K562 (cell line): Measurements from ENCODE around the gene EFNA2. TPM values are rescaled to one million over a fixed set of nuclear protein-coding genes. Genes with fewer than 3 reads are reported as not detected.

ENCODE experiments used
- ATAC-seq: fragments of 200-7000 bp; cut with Tn5 transposase; 3 replicates; pipeline ENCODE4 v1.9.1; 2020; ENCODE audit warnings: moderate library complexity
- BruUV-seq: library from RNA; stranded (reverse); fragments of 400-500 nt; replicated peaks from 2 replicates; lab custom pipeline; 2021; lab: Mats Ljungman, UMichigan
- CTCF ChIA-PET: fragments of 300-600 bp; formaldehyde crosslinking; extraction: SDS; loops from one replicate; lab custom pipeline; 2021; ENCODE audit warnings: low intra/inter-chr PET ratio; lab: Yijun Ruan, JAX
- POLR2A ChIA-PET: fragments of 300-600, 350-650 bp; sonication (Branson Sonifier 250); formaldehyde crosslinking; extraction: SDS; loops from one replicate; lab custom pipeline; 2021; ENCODE audit warnings: antibody characterized with exemption, inconsistent platforms; lab: Yijun Ruan, JAX
- DNase-seq, 4 experiments: peaks; one replicate each; pipeline versions ENCODE4 v3.0.0 to v3.0.0-alpha.2; 2011 to 2018; ENCODE audit warnings: low spot score in 3 of 4, mixed read lengths in 3 of 4; ENCODE audit errors: extremely low read depth in 1 of 4
- FAIRE-seq: peaks from 2 replicates; lab custom pipeline; 2011; peaks lifted over from hg19 to GRCh38; lab: Jason Lieb, UNC
- H2AFZ ChIP-seq: 2 replicates; pipeline ENCODE4 v1.6.0; 2011; ENCODE audit warnings: low read depth, low read length, control low read depth, inconsistent platforms
- H3K27ac ChIP-seq: fragments of 200-600 bp; 3 replicates; pipeline ENCODE4 v1.8.0; 2011; ENCODE audit warnings: low read depth, mild to moderate bottlenecking, control low read depth, inconsistent platforms, low read length, moderate library complexity, mixed read lengths; ENCODE audit errors: extremely low read depth
- H3K27me3 ChIP-seq, 2 experiments: fragments of 300-600 bp in 1 of 2; 2 replicates in 1 of 2; 3 replicates in 1 of 2; pipeline versions ENCODE4 v1.6.0 to v1.8.0; 2011; ENCODE audit warnings: inconsistent platforms in 2 of 2, low read length in 2 of 2, mild to moderate bottlenecking in 1 of 2, mixed read lengths in 1 of 2, moderate library complexity in 1 of 2; ENCODE audit not compliant: control insufficient read depth in 2 of 2, insufficient read depth in 2 of 2
- H3K36me3 ChIP-seq: fragments of 300-600 bp; 3 replicates; pipeline ENCODE4 v1.8.0; 2011; ENCODE audit warnings: mild to moderate bottlenecking, low read length, inconsistent platforms; ENCODE audit not compliant: control insufficient read depth, insufficient read depth
- H3K4me1 ChIP-seq, 2 experiments: fragments of 200-600 bp in 1 of 2; replicated peaks in 1 of 2; 2 replicates in 1 of 2; 3 replicates in 1 of 2; pipeline versions ENCODE4 v1.5.1 to v1.8.0; 2011; ENCODE audit warnings: inconsistent platforms in 2 of 2, low read length in 2 of 2, mild to moderate bottlenecking in 1 of 2, mixed read lengths in 1 of 2, moderate library complexity in 1 of 2; ENCODE audit not compliant: control insufficient read depth in 2 of 2, insufficient read depth in 2 of 2
- H3K4me2 ChIP-seq: 2 replicates; pipeline ENCODE4 v1.6.1; 2011; ENCODE audit warnings: low read length, control low read depth, inconsistent platforms, mixed read lengths; ENCODE audit not compliant: insufficient read depth
- H3K4me3 ChIP-seq: fragments of 200-600 bp; sonication (generic), shearing (Covaris generic); 2 replicates; pipeline ENCODE4 v1.5.1; 2016; ENCODE audit warnings: control low read depth, inconsistent platforms
- H3K79me2 ChIP-seq: fragments of 200-600 bp; 3 replicates; pipeline ENCODE4 v1.8.0; 2011; ENCODE audit warnings: low read length, inconsistent platforms; ENCODE audit not compliant: control insufficient read depth, insufficient read depth
- H3K9ac ChIP-seq, 2 experiments: 2 replicates each; pipeline versions ENCODE4 v1.6.0 to v1.6.1; 2011; ENCODE audit warnings: low read depth in 2 of 2, low read length in 2 of 2, control low read depth in 1 of 2, inconsistent platforms in 1 of 2, mild to moderate bottlenecking in 1 of 2, mixed read lengths in 1 of 2; ENCODE audit not compliant: insufficient read depth in 1 of 2
- H3K9me1 ChIP-seq: one replicate; pipeline ENCODE4 v1.6.0; 2011; ENCODE audit warnings: inconsistent platforms, mild to moderate bottlenecking, low read length, moderate library complexity; ENCODE audit not compliant: control insufficient read depth, insufficient read depth
- H3K9me3 ChIP-seq: replicated peaks from 2 replicates; pipeline ENCODE4 v1.5.1; 2011; ENCODE audit warnings: low read depth, low read length, inconsistent platforms; ENCODE audit not compliant: control insufficient read depth, insufficient read depth
- H4K20me1 ChIP-seq: replicated peaks from 2 replicates; pipeline ENCODE4 v1.6.1; 2011; ENCODE audit warnings: low read length, inconsistent platforms, mixed read lengths; ENCODE audit not compliant: control insufficient read depth, insufficient read depth
- BHLHE40 ChIP-seq: IDR thresholded peaks from 2 replicates; pipeline ENCODE4 v1.6.1; 2011; ENCODE audit warnings: low read length, improper control_type of control experiment
- CBX8 ChIP-seq: fragments of 200-600 bp; sonication (generic); IDR thresholded peaks from 2 replicates; pipeline ENCODE4 v1.6.1; 2012; ENCODE audit warnings: borderline replicate concordance, mixed run types, low read depth, mild to moderate bottlenecking, moderate library complexity, mixed read lengths, low read length, control low read depth, inconsistent platforms; ENCODE audit not compliant: poor library complexity, severe bottlenecking; ENCODE audit errors: extremely low read depth
- FOXP1 ChIP-seq: sonication (generic); formaldehyde crosslinking; IDR thresholded peaks from 2 replicates; pipeline ENCODE4 v1.8.0; 2022; ENCODE audit warnings: mild to moderate bottlenecking, missing genetic modification reagents
- KLF6 ChIP-seq: fragments of 250-450 bp; sonication (Bioruptor Pico); IDR thresholded peaks from 2 replicates; pipeline ENCODE4 v1.4.0; 2020; ENCODE audit warnings: mild to moderate bottlenecking, moderate library complexity, borderline replicate concordance
- MCM2 ChIP-seq: fragments of 450-650 bp; IDR thresholded peaks from 2 replicates; pipeline ENCODE4 v1.6.1; 2017; ENCODE audit warnings: low read depth, mild to moderate bottlenecking
- TCF7 ChIP-seq: sonication (generic); IDR thresholded peaks from 2 replicates; pipeline ENCODE4 v1.6.1; 2016; ENCODE audit warnings: antibody characterized with exemption, borderline replicate concordance
- ZBTB7A ChIP-seq: IDR thresholded peaks from 2 replicates; pipeline ENCODE4 v1.6.1; 2011; ENCODE audit warnings: low read depth, mild to moderate bottlenecking, low read length, moderate library complexity, borderline replicate concordance; ENCODE audit not compliant: control insufficient read depth
- ZNF263 ChIP-seq: sonication (generic); formaldehyde crosslinking; IDR thresholded peaks from 2 replicates; pipeline ENCODE4 v1.8.0; 2022; ENCODE audit warnings: mild to moderate bottlenecking, missing genetic modification reagents, borderline replicate concordance
- ZNF551 ChIP-seq: fragments of 250-450 bp; sonication (Bioruptor Pico); IDR thresholded peaks from 2 replicates; pipeline ENCODE4 v1.5.0; 2021; ENCODE audit warnings: mild to moderate bottlenecking, moderate library complexity
- WGBS: fragments of 100-300 bp; shearing (Covaris generic); methylation state at CpG from one replicate; pipeline ENCODE4 v1.1.6; 2016; ENCODE audit warnings: low coverage, mixed read lengths; ENCODE audit not compliant: insufficient coverage; ENCODE audit errors: missing lambda C conversion rate; 5-methylcytosine and 5-hydroxymethylcytosine counted together
- in situ Hi-C: fragments of 300-500 bp; cut with MboI; formaldehyde crosslinking; loops from 4 replicates; pipeline ENCODE4 v1.15.0; 2018; ENCODE audit warnings: inconsistent platforms, mixed read lengths
- intact Hi-C: fragments of 100-400 bp; cut with micrococcal nuclease; formaldehyde crosslinking; loops from 2 replicates; pipeline ENCODE4 v1.14.2; 2022
- polyA plus RNA-seq, 8 experiments: library from polyadenylated mRNA; depleted of rRNA in 4 of 8; stranded (reverse) in 5 of 8; unstranded in 3 of 8; fragments of >200 nt; fragmentation: Nextera tagmentation in 2 of 8; fragmentation: Illumina TruSeq in 1 of 8; extraction: Ambion mirVana in 2 of 8; extraction: Trizol in 1 of 8; gene quantifications; 2 replicates each; pipeline versions ENCODE4 v1.2.1 to v1.2.3, GENCODE V29; 2011 to 2014; ENCODE audit warnings: inconsistent platforms in 1 of 8, missing spikeins in 1 of 8
- total RNA-seq, 7 experiments: library from RNA; depleted of rRNA in 6 of 7; stranded (reverse); fragments of >200 nt in 6 of 7; fragmentation: Illumina TruSeq in 2 of 7; extraction: Trizol in 2 of 7; gene quantifications; 2 replicates each; pipeline versions ENCODE4 v1.2.1 to v1.2.3, GENCODE V29; 2011 to 2021; ENCODE audit warnings: low replicate concordance in 1 of 7
- TF ChIP-seq, protein P1 (sequence below): fragments of 450-650 bp; formaldehyde crosslinking; IDR thresholded peaks from 2 replicates; pipeline ENCODE4 v1.4.0; 2022; ENCODE audit warnings: mild to moderate bottlenecking, moderate library complexity

Gene EFNA2
- total and polyA plus RNA-seq, 9 of the 15 experiments (the other 6 are each of a cell fraction or from before 2014, with no cell fraction given): 0.11 to 0.44 (median 0.15) TPM; not detected in 6

DNA sequence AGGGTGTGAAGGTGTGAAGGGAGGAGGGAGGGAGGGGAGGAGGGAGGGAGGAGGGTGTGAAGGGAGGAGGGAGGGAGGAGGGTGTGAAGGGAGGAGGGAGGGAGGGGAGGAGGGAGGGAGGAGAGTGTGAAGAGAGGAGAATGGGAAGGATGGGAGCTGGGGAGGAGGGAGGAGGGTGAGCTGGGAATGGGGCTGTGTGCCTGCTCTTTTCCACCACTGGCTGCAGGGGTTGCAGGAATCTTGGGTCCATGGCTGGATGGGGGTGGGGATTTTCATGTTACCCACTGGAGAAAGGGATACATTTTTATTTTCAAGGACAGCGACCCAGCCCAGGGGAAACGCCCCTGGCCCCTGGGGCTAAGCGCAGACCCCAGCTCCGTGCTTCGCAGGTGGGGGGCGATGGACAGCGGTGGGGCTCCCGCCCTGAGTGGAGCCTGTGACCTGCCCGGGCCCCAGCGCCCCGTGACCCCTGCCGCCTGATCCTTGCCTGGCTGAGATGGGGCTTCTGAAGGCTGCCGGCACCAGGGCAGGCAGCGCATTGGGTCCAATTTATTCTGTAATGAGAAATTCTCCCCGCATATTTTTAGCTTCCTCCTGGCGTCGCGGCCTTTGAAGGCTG, 3.0 kb upstream of the EFNA2 start:
- no peaks in the 10 kb centered on the region; the same call in 2 of the 3 replicates for H3K79me2 ChIP-seq
- in situ Hi-C loops (no loop called here), intact Hi-C loops (no loop called here)
- peak overlapping the region in 1 of 2 experiments; percentile 45; a peak in 2 of 4 replicates for H3K9ac ChIP-seq
- WGBS: 40% methylated on average over 18 of the region's 18 CpGs
- ChIA-PET CTCF (no interaction called here), POLR2A (interaction anchor here (0.6 to 2.0 kb wide), 3 partner anchors 8 to 162 kb away, joined by 3 to 9 read pairs (median 4); partner anchors contain the start of genes CIRBP and FAM174C)
- peaks cover 9 to 26% of the 10 kb centered on the region in 2 experiments; a peak in 3 of 5 replicates for H3K27me3 ChIP-seq
- peaks cover 0 to 82% of the 10 kb centered on the region in 2 experiments; a peak in 2 of 5 replicates for H3K4me1 ChIP-seq
- H3K4me2 ChIP-seq: no peak overlapping the region
- H3K9me1 ChIP-seq: no peaks in the 10 kb centered on the region
- peaks cover 29% of the 10 kb centered on the region; the same call in 2 of the 3 replicates for H3K36me3 ChIP-seq
- no peaks in the 10 kb centered on the region for H3K9me3 ChIP-seq
- no peak overlapping the region for H2AFZ ChIP-seq
- ATAC-seq: no peak
- H3K27ac ChIP-seq: no peak overlapping the region
- no peak for FAIRE-seq
- TF ChIP-seq, protein P1, sequence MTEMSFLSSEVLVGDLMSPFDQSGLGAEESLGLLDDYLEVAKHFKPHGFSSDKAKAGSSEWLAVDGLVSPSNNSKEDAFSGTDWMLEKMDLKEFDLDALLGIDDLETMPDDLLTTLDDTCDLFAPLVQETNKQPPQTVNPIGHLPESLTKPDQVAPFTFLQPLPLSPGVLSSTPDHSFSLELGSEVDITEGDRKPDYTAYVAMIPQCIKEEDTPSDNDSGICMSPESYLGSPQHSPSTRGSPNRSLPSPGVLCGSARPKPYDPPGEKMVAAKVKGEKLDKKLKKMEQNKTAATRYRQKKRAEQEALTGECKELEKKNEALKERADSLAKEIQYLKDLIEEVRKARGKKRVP: no peak
- peak; percentile 99 for TF ChIP-seq ZNF263
- TF ChIP-seq BHLHE40: no peak
- TF ChIP-seq TCF7: no peak
- TF ChIP-seq FOXP1 (CRISPR knock-in tag): no peak
- no peak for TF ChIP-seq MCM2
- TF ChIP-seq CBX8: no peak
- no peak for TF ChIP-seq ZNF551
- peak; percentile 29; the same call in 1 of the 2 replicates for TF ChIP-seq ZBTB7A
- TF ChIP-seq KLF6 (CRISPR knock-in tag): no peak
- TF ChIP-seq, all 486 proteins: peak for 2
- no TSS peak for BruUV-seq
- no peak overlapping the region for H3K4me3 ChIP-seq
- H4K20me1 ChIP-seq: peaks cover 20% of the 10 kb centered on the region
- DNase-seq: no peak
